ENCODE measurements around the gene LHPP.

LHPP gene

GRCh38 chr10:124486635-124487034 is 25.0 kb downstream of the LHPP start:
- Histone ChIP-seq H3K4me1 (ENCODE audit: control insufficient read depth, insufficient read depth, low read length) (no peaks in the 10 kb centered on the region), H3K36me3 (ENCODE audit: control insufficient read depth in 2 of 2, insufficient read depth in 1 of 2, low read length in 2 of 2) (no peaks in the 10 kb centered on the region), H3K27ac (ENCODE audit: extremely low read depth, low read depth, low read length) (no peak overlapping the region), H3K9me3 (ENCODE audit: control insufficient read depth, insufficient read depth, low read depth, low read length) (no peaks in the 10 kb centered on the region), H3K4me3 (ENCODE audit: low read depth, low read length) (no peak overlapping the region)
- TF ChIP-seq ZNF621 (tag by site-specific recombination; IDR thresholded peaks at IDR 0.05) (no peak), ZNF701 (tag by site-specific recombination; IDR thresholded peaks at IDR 0.05) (no peak), ZNF18 (tag by site-specific recombination; IDR thresholded peaks at IDR 0.05) (no peak), ZNF624 (tag by site-specific recombination; IDR thresholded peaks at IDR 0.05) (no peak), ZNF513 (tag by site-specific recombination; IDR thresholded peaks at IDR 0.05) (no peak), INSM2 (tag by site-specific recombination; IDR thresholded peaks at IDR 0.05) (no peak), ZNF433 (tag by site-specific recombination; IDR thresholded peaks at IDR 0.05; ENCODE audit: low read depth) (no peak), ZNF350 (tag by site-specific recombination; IDR thresholded peaks at IDR 0.05) (no peak), REPIN1 (tag by site-specific recombination; IDR thresholded peaks at IDR 0.05; ENCODE audit: low read depth) (no peak), KLF9 (tag by site-specific recombination; IDR thresholded peaks at IDR 0.05; ENCODE audit: low read depth) (no peak)
- TF ChIP-seq, protein P1, sequence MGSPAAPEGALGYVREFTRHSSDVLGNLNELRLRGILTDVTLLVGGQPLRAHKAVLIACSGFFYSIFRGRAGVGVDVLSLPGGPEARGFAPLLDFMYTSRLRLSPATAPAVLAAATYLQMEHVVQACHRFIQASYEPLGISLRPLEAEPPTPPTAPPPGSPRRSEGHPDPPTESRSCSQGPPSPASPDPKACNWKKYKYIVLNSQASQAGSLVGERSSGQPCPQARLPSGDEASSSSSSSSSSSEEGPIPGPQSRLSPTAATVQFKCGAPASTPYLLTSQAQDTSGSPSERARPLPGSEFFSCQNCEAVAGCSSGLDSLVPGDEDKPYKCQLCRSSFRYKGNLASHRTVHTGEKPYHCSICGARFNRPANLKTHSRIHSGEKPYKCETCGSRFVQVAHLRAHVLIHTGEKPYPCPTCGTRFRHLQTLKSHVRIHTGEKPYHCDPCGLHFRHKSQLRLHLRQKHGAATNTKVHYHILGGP (tag by site-specific recombination; IDR thresholded peaks at IDR 0.05), result no peak
- CTCF ChIA-PET, result no interaction called here
- POLR2A ChIA-PET, result no interaction called here

- Histone ChIP-seq H3K36me3 (ENCODE audit: control insufficient read depth in 2 of 2, insufficient read depth in 1 of 2, low read length in 2 of 2) (no peaks in the 10 kb centered on the region), H3K4me3 (ENCODE audit: low read depth, low read length) (no peak overlapping the region), H3K4me1 (ENCODE audit: control insufficient read depth, insufficient read depth, low read length) (no peaks in the 10 kb centered on the region), H3K27ac (ENCODE audit: extremely low read depth, low read depth, low read length) (no peak overlapping the region), H3K9me3 (ENCODE audit: control insufficient read depth, insufficient read depth, low read depth, low read length) (no peaks in the 10 kb centered on the region)
- ChIA-PET POLR2A (no interaction called here), CTCF (no interaction called here)
- TF ChIP-seq KLF1 (tag by site-specific recombination; IDR thresholded peaks at IDR 0.05) (no peak), ZNF350 (tag by site-specific recombination; IDR thresholded peaks at IDR 0.05) (no peak), SCRT1 (tag by site-specific recombination; IDR thresholded peaks at IDR 0.05; ENCODE audit: borderline replicate concordance) (no peak), ZNF48 (tag by site-specific recombination; IDR thresholded peaks at IDR 0.05) (no peak), YY1 (tag by site-specific recombination; IDR thresholded peaks at IDR 0.05) (no peak), ZNF830 (tag by site-specific recombination; IDR thresholded peaks at IDR 0.05; ENCODE audit: low read depth) (no peak), ZNF626 (tag by site-specific recombination; IDR thresholded peaks at IDR 0.05) (no peak), ZNF175 (tag by site-specific recombination; IDR thresholded peaks at IDR 0.05) (no peak), ZNF621 (tag by site-specific recombination; IDR thresholded peaks at IDR 0.05) (no peak), HOXD13 (CRISPR knock-in tag; IDR thresholded peaks at IDR 0.05; ENCODE audit: borderline replicate concordance) (no peak), FEZF1 (tag by site-specific recombination; IDR thresholded peaks at IDR 0.05) (no peak), INSM2 (tag by site-specific recombination; IDR thresholded peaks at IDR 0.05) (no peak)
- TF ChIP-seq, protein P2, sequence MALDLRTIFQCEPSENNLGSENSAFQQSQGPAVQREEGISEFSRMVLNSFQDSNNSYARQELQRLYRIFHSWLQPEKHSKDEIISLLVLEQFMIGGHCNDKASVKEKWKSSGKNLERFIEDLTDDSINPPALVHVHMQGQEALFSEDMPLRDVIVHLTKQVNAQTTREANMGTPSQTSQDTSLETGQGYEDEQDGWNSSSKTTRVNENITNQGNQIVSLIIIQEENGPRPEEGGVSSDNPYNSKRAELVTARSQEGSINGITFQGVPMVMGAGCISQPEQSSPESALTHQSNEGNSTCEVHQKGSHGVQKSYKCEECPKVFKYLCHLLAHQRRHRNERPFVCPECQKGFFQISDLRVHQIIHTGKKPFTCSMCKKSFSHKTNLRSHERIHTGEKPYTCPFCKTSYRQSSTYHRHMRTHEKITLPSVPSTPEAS (tag by site-specific recombination; IDR thresholded peaks at IDR 0.05), result no peak
- TF ChIP-seq, protein P3, sequence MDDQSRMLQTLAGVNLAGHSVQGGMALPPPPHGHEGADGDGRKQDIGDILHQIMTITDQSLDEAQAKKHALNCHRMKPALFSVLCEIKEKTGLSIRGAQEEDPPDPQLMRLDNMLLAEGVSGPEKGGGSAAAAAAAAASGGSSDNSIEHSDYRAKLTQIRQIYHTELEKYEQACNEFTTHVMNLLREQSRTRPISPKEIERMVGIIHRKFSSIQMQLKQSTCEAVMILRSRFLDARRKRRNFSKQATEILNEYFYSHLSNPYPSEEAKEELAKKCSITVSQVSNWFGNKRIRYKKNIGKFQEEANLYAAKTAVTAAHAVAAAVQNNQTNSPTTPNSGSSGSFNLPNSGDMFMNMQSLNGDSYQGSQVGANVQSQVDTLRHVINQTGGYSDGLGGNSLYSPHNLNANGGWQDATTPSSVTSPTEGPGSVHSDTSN (CRISPR knock-in tag; IDR thresholded peaks at IDR 0.05), result no peak
Observed at GRCh38 chr10:124491105-124491504, 29.5 kb downstream of the LHPP start.
